GM18502 (cell line): ENCODE measurements around the gene ADARB2.

ENCODE experiments used
- ATAC-seq: cut with Tn5 transposase; IDR thresholded peaks from one replicate; pipeline ENCODE4 v1.9.1; 2021; ENCODE audit warnings: mild to moderate bottlenecking; ENCODE audit not compliant: unreplicated experiment, poor library complexity

The ADARB2 gene

GRCh38 chr10:1575481-1576244 lies 161.7 kb downstream of the ADARB2 start:
- ATAC-seq = no peak

- ATAC-seq = no peak
Observed at GRCh38 chr10:1574719-1575118, 162.6 kb downstream of the ADARB2 start.

GRCh38 chr10:1573981-1574380 lies 163.3 kb downstream of the ADARB2 start:
- ATAC-seq = no peak

- no peak for ATAC-seq
Observed at GRCh38 chr10:1573334-1573969, 163.9 kb downstream of the ADARB2 start.

- ATAC-seq = no peak
Observed at GRCh38 chr10:1572519-1573333, 164.6 kb downstream of the ADARB2 start.

GRCh38 chr10:1571587-1572237 lies 165.6 kb downstream of the ADARB2 start:
- no peak for ATAC-seq

- ATAC-seq = no peak
Observed at GRCh38 chr10:1570416-1571051, 166.8 kb downstream of the ADARB2 start.

GRCh38 chr10:1569208-1569607 lies 168.1 kb downstream of the ADARB2 start:
- no peak for ATAC-seq

- ATAC-seq = no peak
Observed at GRCh38 chr10:1567742-1568495, 169.4 kb downstream of the ADARB2 start.

- no peak for ATAC-seq
Observed at GRCh38 chr10:1567152-1567551, 170.2 kb downstream of the ADARB2 start.

GRCh38 chr10:1564791-1565190 lies 172.5 kb downstream of the ADARB2 start:
- no peak for ATAC-seq

GRCh38 chr10:1563028-1563427 lies 174.3 kb downstream of the ADARB2 start:
- ATAC-seq = no peak

GRCh38 chr10:1561731-1562337 lies 175.5 kb downstream of the ADARB2 start:
- ATAC-seq = no peak

- ATAC-seq = no peak
Observed at GRCh38 chr10:1560535-1561192, 176.7 kb downstream of the ADARB2 start.

GRCh38 chr10:1559761-1560160 lies 177.6 kb downstream of the ADARB2 start:
- ATAC-seq = no peak

- no peak for ATAC-seq
Observed at GRCh38 chr10:1559311-1559710, 178.0 kb downstream of the ADARB2 start.

GRCh38 chr10:1558906-1559305 lies 178.4 kb downstream of the ADARB2 start:
- no peak for ATAC-seq

GRCh38 chr10:1557081-1557480 lies 180.2 kb downstream of the ADARB2 start:
- ATAC-seq = no peak

GRCh38 chr10:1556496-1556895 lies 180.8 kb downstream of the ADARB2 start:
- ATAC-seq = no peak
